Prostate gland (tissue), 2 donors: ENCODE results near the gene ANTKMT.

Experiments
- CTCF ChIP-seq, 4 experiments: fragments of 200-600 bp in 2 of 4; fragments of 450-650 bp in 2 of 4; sonication (generic) in 2 of 4; IDR thresholded peaks; 1 replicate in 3 of 4; 2 replicates in 1 of 4; pipeline ENCODE4 v1.5.1; 2016 to 2019; ENCODE audit warnings: antibody characterized with exemption in 4 of 4, mild to moderate bottlenecking in 2 of 4, moderate library complexity in 2 of 4
- POLR2A ChIP-seq: fragments of 450-650 bp; IDR thresholded peaks from one replicate; pipeline ENCODE4 v1.6.1; 2016; ENCODE audit warnings: antibody characterized with exemption, mild to moderate bottlenecking
- POLR2AphosphoS5 ChIP-seq: sonication (generic); formaldehyde crosslinking; IDR thresholded peaks from one replicate; pipeline ENCODE4 v1.6.1; 2017; ENCODE audit warnings: antibody characterized with exemption

GRCh38 chr16:721765-722540, 1.0 kb downstream of the ANTKMT start:
- TF ChIP-seq CTCF (IDR thresholded peaks at IDR 0.05) (no peak), POLR2A (no peak), POLR2AphosphoS5 (no peak)
